ENCODE data around the gene BBX. TPM values are rescaled to one million over a fixed set of nuclear protein-coding genes. Genes with fewer than 3 reads are reported as not detected.
"Not testable (repeated sequence)": the region's sequence is repeated elsewhere in the genome, so short reads cannot be mapped to it uniquely, and the experiment has no call there.

BBX gene
- total RNA-seq, 1 donor from 2014 or later = 45.8 TPM

GRCh38 chr3:107687056-107687581 lies 164.4 kb downstream of the BBX start:
- DNase-seq = no peak

GRCh38 chr3:107689355-107689754 lies 166.6 kb downstream of the BBX start:
- no peak for DNase-seq

DNA sequence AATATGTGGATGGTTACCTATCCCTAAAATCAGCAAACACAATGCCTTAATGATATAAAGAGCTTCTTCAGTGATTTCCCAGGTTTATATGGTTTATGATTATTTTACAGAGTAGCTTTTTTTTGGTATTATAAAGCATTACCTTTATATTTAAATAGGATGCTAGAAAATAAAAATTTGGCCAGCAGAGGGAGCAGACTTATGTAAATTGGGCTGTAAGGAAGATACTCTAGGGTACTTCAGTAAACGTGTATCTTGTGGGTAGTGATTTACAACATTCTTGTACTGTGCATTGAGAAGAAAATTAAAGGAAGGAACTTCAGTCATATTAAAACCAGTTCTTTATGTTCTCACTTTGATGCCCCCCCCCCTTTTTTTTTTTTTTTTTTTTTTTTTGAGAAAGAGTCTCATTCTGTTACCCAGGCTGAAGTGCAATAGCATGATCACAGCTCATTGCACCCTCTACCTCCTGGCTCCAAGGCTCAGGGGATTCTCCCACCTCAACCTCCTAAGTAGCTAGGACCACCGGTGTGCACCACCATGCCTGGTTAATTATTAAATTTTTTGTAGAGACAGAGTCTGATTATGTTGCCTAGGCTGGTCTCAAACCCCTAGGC lies 167.9 kb downstream of the BBX start:
- DNase-seq = peak; percentile 34

DNA sequence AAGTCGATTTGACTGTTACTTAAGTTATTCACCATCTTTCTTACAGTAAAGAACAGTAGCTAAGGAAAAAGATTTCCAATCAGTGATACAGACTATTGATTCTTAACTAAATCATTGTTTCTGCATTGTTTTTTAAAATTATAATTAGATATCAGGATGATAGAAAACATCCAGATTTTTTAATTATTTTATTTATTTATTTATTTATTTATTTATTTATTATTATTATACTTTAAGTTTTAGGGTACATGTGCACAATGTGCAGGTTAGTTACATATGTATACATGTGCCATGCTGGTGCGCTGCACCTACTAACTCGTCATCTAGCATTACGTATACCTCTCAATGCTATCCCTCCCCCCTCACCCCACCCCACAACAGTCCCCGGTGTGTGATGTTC lies 169.2 kb downstream of the BBX start:
- DNase-seq = not testable (repeated sequence)

DNA sequence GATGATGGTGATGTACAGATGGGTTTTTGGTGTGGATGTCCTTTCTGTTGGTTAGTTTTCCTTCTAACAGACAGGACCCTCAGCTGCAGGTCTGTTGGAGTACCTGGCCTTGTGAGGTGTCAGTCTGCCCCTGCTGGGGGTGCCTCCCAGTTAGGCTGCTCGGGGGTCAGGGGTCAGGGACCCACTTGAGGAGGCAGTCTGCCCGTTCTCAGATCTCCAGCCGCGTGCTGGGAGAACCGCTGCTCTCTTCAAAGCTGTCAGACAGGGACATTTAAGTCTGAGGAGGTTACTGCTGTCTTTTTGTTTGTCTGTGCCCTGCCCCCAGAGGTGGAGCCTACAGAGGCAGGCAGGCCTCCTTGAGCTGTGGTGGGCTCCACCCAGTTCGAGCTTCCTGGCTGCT lies 174.6 kb downstream of the BBX start:
- DNase-seq = not testable (repeated sequence)

DNA sequence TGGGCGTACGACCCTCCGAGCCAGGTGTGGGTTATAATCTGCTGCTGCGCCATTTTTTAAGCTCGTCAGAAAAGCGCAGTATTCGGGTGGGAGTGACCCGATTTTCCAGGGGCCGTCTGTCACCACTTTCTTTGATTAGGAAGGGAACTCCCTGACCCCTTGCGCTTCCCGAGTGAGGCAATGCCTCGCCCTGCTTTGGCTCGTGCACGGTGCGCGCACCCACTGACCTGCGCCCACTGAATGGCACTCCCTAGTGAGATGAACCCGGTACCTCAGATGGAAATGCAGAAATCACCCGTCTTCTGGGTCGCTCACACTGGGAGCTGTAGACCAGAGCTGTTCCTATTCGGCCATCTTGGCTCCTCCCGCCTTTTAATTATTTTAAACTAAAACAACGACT lies 175.1 kb downstream of the BBX start:
- DNase-seq = not testable (repeated sequence)

DNA sequence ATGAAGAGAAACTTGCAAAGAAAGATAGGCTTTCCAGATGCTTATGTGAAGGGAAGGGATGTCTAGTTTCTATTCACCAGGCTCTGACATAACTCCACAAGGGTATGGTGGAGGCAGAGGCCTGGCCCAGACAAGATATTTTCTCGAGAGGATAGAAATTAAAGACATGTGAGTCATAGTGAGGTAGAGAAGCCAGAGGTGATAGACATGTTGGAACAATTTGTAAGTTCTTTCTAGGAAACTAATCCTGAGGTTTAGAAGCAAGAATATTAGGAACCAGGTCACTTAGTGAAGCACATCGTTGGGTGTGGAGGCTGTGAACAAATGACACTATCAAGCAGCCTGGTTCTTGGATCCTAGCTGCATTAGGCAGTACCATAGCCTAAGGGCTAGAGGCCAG lies 176.9 kb downstream of the BBX start:
- no peak for DNase-seq

- no peak for DNase-seq
These were observed 178.5 kb downstream of the BBX start for GRCh38 chr3:107701299-107701698.

DNA sequence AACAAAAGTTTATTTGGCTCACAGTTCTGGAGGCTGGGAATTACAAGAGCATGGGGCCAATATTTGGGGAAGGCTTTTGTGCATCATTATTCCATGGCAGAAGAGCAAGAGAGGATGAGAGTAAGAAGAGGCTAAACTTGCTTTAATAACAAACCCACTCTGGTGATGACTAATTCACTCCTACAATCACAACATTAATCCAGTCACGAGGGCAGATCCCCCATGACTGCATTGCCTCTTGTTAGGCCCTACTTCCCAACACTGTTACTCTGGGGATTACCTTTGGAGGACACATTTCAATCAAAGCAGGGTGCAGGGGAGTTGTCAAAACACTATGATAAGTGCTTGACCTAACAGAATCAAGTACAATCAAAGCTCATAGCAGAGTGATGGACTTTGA lies 181.7 kb downstream of the BBX start:
- DNase-seq = no peak

GRCh38 chr3:107705046-107705445 lies 182.3 kb downstream of the BBX start:
- peak; percentile 22 for DNase-seq

GRCh38 chr3:107710851-107711250 lies 188.1 kb downstream of the BBX start:
- no peak for DNase-seq

DNA sequence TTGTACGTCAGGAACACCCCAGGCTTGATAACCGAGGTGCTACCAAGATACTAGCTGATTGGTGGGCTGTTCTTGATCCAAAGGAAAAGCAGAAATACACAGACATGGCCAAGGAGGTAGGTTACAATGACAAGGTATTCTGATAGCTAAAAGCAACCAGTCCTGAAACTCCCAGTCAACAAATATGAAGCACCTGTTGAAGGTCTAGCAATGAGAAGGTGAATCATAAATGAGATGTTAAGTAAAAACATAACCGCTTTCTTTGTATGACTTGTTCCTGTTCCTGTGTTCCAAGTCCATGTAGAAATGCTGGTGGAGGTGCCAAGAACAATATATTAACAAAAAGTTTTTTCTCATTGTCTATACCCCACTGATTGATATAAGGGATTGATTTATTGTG lies 194.0 kb downstream of the BBX start:
- DNase-seq = no peak

DNA sequence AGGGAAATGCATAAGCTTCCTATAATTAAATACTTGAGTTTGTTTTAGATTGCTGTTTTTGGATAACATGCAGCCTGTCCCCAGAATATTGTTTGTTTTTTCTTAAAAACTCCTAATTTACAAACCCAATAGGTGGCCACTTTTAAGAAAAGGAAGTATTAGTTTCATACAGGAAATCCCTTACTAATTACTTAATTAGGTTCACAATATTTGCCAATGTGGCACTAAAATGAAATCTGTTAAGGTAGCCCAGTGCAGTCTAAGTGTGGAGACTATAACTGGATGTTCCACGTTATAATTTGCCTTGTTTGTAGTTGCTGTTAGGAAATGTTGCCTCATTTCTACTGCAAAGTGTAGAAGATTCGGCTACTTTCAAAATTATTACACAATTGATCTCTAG lies 195.8 kb downstream of the BBX start:
- no peak for DNase-seq

DNA sequence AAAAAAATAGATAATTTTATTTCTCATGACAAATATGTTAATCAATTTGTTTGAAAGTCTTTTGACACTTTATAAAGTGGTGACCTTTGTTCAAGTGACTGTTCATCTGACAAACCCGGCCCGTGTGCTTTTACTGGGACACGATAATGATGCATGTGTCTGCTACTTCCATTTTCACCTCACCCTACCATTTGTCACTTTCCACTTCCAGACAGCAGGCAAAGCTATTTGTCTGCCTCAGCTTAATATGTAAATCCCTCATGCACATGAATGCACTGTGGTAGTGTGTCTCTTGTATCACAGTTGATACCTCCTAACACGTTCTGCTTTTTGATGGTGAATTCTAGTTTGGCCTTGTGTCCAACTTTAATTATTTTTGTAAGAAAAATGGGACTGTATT lies 204.3 kb downstream of the BBX start:
- no peak for DNase-seq

DNA sequence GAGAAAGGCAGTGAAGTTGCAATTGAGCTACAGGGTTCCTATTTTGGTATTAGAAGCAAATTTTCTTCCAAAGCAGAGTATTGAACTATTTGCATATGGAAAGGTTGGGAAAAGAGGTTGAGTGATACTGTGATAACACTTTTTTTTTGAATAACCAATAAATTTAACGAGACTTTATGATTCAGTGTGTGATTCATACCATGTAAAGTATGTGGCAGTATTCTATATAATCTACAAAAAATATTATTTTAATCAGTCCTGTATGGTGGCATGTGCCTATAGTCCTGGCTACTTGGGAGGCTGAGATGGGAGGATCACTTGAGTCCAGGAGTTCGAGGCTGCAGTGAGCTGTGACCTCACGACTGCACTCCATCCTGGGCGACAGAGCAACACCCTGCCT lies 206.9 kb downstream of the BBX start:
- DNase-seq = no peak

DNA sequence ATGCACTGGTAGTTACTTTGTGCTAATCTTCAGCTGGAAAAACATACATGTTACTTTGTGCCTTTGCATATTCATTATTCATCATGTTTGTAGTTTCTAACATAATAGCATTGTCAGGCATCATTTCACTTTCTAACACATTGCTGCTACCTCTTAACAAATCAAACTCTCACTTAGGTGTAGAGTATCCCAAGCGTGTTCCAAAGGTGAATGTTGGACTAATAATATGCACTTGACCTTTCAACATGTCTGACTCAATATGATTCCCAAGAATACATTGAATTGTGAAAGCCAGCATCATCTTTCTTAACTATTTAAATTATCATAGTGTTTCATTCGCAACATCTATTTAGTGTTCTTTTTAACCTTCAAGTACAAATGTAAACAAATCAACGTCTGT lies 211.6 kb downstream of the BBX start:
- DNase-seq = no peak

GRCh38 chr3:107737914-107738313 lies 215.2 kb downstream of the BBX start:
- no peak for DNase-seq

- DNase-seq = no peak
These were observed 215.9 kb downstream of the BBX start for GRCh38 chr3:107738486-107739183.

- no peak for DNase-seq
These were observed 216.5 kb downstream of the BBX start for GRCh38 chr3:107739227-107739626.

GRCh38 chr3:107740992-107741896 lies 218.5 kb downstream of the BBX start:
- DNase-seq = no peak

DNA sequence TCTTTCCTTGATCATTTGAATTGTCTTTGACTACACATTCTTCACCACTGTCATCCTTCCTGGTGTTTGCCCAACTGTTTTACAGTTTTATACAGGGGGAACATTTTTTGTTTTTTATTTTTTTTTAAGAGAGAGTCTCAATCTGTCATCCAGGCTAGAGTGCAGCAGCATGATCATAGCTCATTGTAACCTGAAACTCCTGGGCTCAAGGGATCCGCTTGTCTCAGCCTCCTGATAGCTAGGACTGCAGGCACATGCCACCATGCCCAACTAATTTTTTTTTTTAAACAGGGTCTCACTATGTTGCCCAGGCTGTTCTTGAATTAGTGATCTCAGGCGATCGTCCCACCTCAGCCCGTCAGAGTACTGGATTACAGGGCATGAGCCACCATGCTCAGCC lies 222.6 kb downstream of the BBX start:
- DNase-seq = no peak

- no peak for DNase-seq
These were observed 229.6 kb downstream of the BBX start for GRCh38 chr3:107752202-107752990.

Measured in skin of body (tissue), 2 donors.